T-cell (primary cell): ENCODE data around the gene NR2C2. TPM values are rescaled to one million over a fixed set of nuclear protein-coding genes. Genes with fewer than 3 reads are reported as not detected.

ENCODE experiments used
- ATAC-seq, 4 experiments: fragments of 200-7000 bp in 3 of 4; fragments of 150-1000 bp in 1 of 4; cut with Tn5 transposase; replicated peaks in 1 of 4; 1 replicate in 3 of 4; 2 replicates in 1 of 4; pipeline ENCODE4 v1.10.0; 2021; ENCODE audit warnings: moderate library complexity in 3 of 4, mild to moderate bottlenecking in 2 of 4, moderate number of reproducible peaks in 1 of 4
- CTCF ChIA-PET, 2 donors: fragments of 300-600 bp; sonication (Branson Sonifier 250); formaldehyde crosslinking; loops; one replicate each; lab custom pipeline; 2022; ENCODE audit warnings: antibody characterized with exemption in 2 of 2; lab: Charles Lee
- POLR2A ChIA-PET, 2 donors: fragments of 300-600 bp; sonication (Branson Sonifier 250); formaldehyde crosslinking; loops; one replicate each; lab custom pipeline; 2022; ENCODE audit warnings: antibody characterized with exemption in 2 of 2; lab: Charles Lee
- DNase-seq, 35 experiments: peaks; one replicate each; pipeline versions ENCODE4 v3.0.0 to v3.0.0-alpha.2; 2013 to 2023
- H3K27ac ChIP-seq: one replicate; pipeline ENCODE4 v1.5.1; 2013; ENCODE audit warnings: low read length
- H3K27me3 ChIP-seq, 2 experiments: replicated peaks in 1 of 2; 1 replicate in 1 of 2; 2 replicates in 1 of 2; pipeline versions ENCODE4 v1.6.1 to v1.7.0; 2013; ENCODE audit warnings: low read length in 1 of 2, mixed read lengths in 1 of 2; ENCODE audit not compliant: control insufficient read depth in 2 of 2, insufficient read depth in 2 of 2; ENCODE audit errors: extremely low read depth in 1 of 2
- H3K36me3 ChIP-seq, 2 donors: 1 replicate in 1 of 2; 2 replicates in 1 of 2; pipeline versions ENCODE4 v1.6.1 to v1.7.0; 2013; ENCODE audit warnings: low read length in 1 of 2; ENCODE audit not compliant: control insufficient read depth in 2 of 2, insufficient read depth in 1 of 2; ENCODE audit errors: extremely low read depth in 1 of 2
- H3K4me1 ChIP-seq, 2 experiments: 1 replicate in 1 of 2; 2 replicates in 1 of 2; pipeline versions ENCODE4 v1.6.1 to v1.7.0; 2013; ENCODE audit warnings: low read length in 2 of 2, mixed read lengths in 1 of 2; ENCODE audit not compliant: insufficient read depth in 2 of 2, control insufficient read depth in 1 of 2; ENCODE audit errors: extremely low read depth in 1 of 2
- H3K4me3 ChIP-seq, 2 donors: 1 replicate in 1 of 2; 2 replicates in 1 of 2; pipeline versions ENCODE4 v1.5.1 to v1.7.0; 2013; ENCODE audit warnings: mild to moderate bottlenecking in 2 of 2, low read length in 1 of 2, moderate library complexity in 1 of 2; ENCODE audit not compliant: control insufficient read depth in 1 of 2; ENCODE audit errors: extremely low read depth in 1 of 2
- H3K9me3 ChIP-seq: 2 replicates; pipeline ENCODE4 v1.7.0; 2013
- H3K27ac Mint-ChIP-seq, 2 donors: one replicate each; pipeline ENCODE4 v1.8.0; 2020 to 2021; ENCODE audit warnings: mild to moderate bottlenecking in 2 of 2, mixed read lengths in 2 of 2
- H3K27me3 Mint-ChIP-seq, 2 donors: one replicate each; pipeline ENCODE4 v1.8.0; 2021 to 2022; ENCODE audit warnings: mixed read lengths in 2 of 2
- H3K36me3 Mint-ChIP-seq: one replicate; pipeline ENCODE4 v1.8.0; 2021; ENCODE audit warnings: mixed read lengths
- H3K4me1 Mint-ChIP-seq, 3 donors: one replicate each; pipeline ENCODE4 v1.8.0; 2020 to 2022; ENCODE audit warnings: mixed read lengths in 3 of 3, mild to moderate bottlenecking in 1 of 3
- H3K4me3 Mint-ChIP-seq, 3 donors: one replicate each; pipeline ENCODE4 v1.8.0; 2020 to 2022; ENCODE audit warnings: mild to moderate bottlenecking in 3 of 3, mixed read lengths in 3 of 3, moderate library complexity in 3 of 3
- H3K9me3 Mint-ChIP-seq, 3 donors: one replicate each; pipeline ENCODE4 v1.8.0; 2020 to 2022; ENCODE audit warnings: mixed read lengths in 3 of 3
- WGBS: methylation state at CpG from one replicate; pipeline ENCODE4 v1.1.5; 2013; ENCODE audit warnings: missing lambda C conversion rate; ENCODE audit not compliant: insufficient coverage; 5-methylcytosine and 5-hydroxymethylcytosine counted together
- total RNA-seq, 35 experiments: library from RNA in 6 of 35; stranded (reverse) in 6 of 35; fragments of 120-200 nt in 1 of 35; gene quantifications; one replicate each; pipeline versions ENCODE4 v1.2.1 to v1.2.4 and lab custom pipeline; 2013 to 2026

Gene NR2C2
- total RNA-seq = 10 to 100 TPM; 54.9 to 93.1 (median 85.2) TPM
- total RNA-seq (2013) = 51.5 TPM
- 50.3 to 274 (median 87.8) reads per million in 29 experiments for total RNA-seq (lab: John Stamatoyannopoulos, UW)

- H3K4me1 Mint-ChIP-seq = peaks cover 49 to 64% (median 60%) of the 10 kb centered on the region in 3 donors
- H3K4me1 ChIP-seq = peaks cover 15 to 26% of the 10 kb centered on the region in 2 experiments
- no peaks in the 10 kb centered on the region for H3K9me3 Mint-ChIP-seq
- peak; percentile 75 to 93 (median 87) for DNase-seq
- WGBS = under 1% methylated on average over 102 of the region's 108 CpGs
- POLR2A ChIA-PET = interaction anchor here in 1 of 2 donors (1.2 to 1.9 kb wide), 2 partner anchors 152 to 296 kb away, joined by 3 to 13 read pairs; partner anchors contain the start of genes CCDC174 and RBSN
- no peaks in the 10 kb centered on the region for H3K27me3 ChIP-seq
- peak within 1 kb of the TSS; percentile 100 for H3K27ac Mint-ChIP-seq
- CTCF ChIA-PET = interaction anchor here in 1 of 2 donors (0.7 to 1.0 kb wide), 2 partner anchors 26 to 1947 kb away, joined by 3 read pairs; no protein-coding TSS in a partner anchor
- no peaks in the 10 kb centered on the region for H3K27me3 Mint-ChIP-seq
- H3K36me3 Mint-ChIP-seq = peaks cover 19% of the 10 kb centered on the region
- H3K4me3 ChIP-seq = peak within 1 kb of the TSS; percentile 79 to 96
- H3K27ac ChIP-seq = peak within 1 kb of the TSS; percentile 96
- peaks cover 10 to 27% of the 10 kb centered on the region in 2 donors for H3K36me3 ChIP-seq
- no peaks in the 10 kb centered on the region for H3K9me3 ChIP-seq
- peak within 1 kb of the TSS; percentile 95 to 100 (median 98) for H3K4me3 Mint-ChIP-seq
- ATAC-seq = peak; percentile 72 to 78 (median 74)
These were observed at the start of gene NR2C2 for GRCh38 chr3:14947100-14947885. Gene NR2C2, plus strand, starts transcription at chr3:14947583. Its CDS starts 56,332 bp downstream, at chr3:15003915.

- 19% methylated on average over 7 of the region's 7 CpGs for WGBS
- Mint-ChIP-seq H3K27me3 (peaks cover 7 to 13% of the 10 kb centered on the region in 2 donors), H3K4me3 (no peak overlapping the region), H3K27ac (peak overlapping the region in 1 of 2 donors; percentile 4), H3K36me3 (no peaks in the 10 kb centered on the region), H3K4me1 (peaks cover 0 to 17% (median 5%) of the 10 kb centered on the region in 3 donors), H3K9me3 (no peaks in the 10 kb centered on the region)
- H3K9me3 ChIP-seq = no peaks in the 10 kb centered on the region
- H3K27me3 ChIP-seq = peaks cover 0 to 34% of the 10 kb centered on the region in 2 experiments
- H3K36me3 ChIP-seq = no peaks in the 10 kb centered on the region
- ChIA-PET CTCF (no interaction called here), POLR2A (interaction anchor here in 1 of 2 donors (0.6 kb wide), 1 partner anchor 13 kb away, joined by 3 read pairs; no protein-coding TSS in a partner anchor)
- DNase-seq = no peak
- H3K4me1 ChIP-seq = no peaks in the 10 kb centered on the region
- no peak overlapping the region for H3K27ac ChIP-seq
- no peak overlapping the region for H3K4me3 ChIP-seq
- no peak for ATAC-seq
These were observed 48.5 kb upstream of the NR2C2 start for GRCh38 chr3:14898929-14899328.

- Mint-ChIP-seq H3K4me3 (no peak overlapping the region), H3K36me3 (peaks cover 2% of the 10 kb centered on the region), H3K27me3 (peaks cover 7 to 9% of the 10 kb centered on the region in 2 donors), H3K4me1 (peaks cover 0 to 14% (median 5%) of the 10 kb centered on the region in 3 donors), H3K27ac (no peak overlapping the region), H3K9me3 (peaks cover 2% of the 10 kb centered on the region in 3 donors)
- ChIA-PET POLR2A (no interaction called here), CTCF (no interaction called here)
- no peak overlapping the region for H3K4me3 ChIP-seq
- no peaks in the 10 kb centered on the region for H3K36me3 ChIP-seq
- WGBS = 100% methylated on average over 7 of the region's 9 CpGs
- H3K27ac ChIP-seq = no peak overlapping the region
- no peak for ATAC-seq
- H3K9me3 ChIP-seq = no peaks in the 10 kb centered on the region
- DNase-seq = no peak
- peaks cover 0 to 34% of the 10 kb centered on the region in 2 experiments for H3K27me3 ChIP-seq
- no peaks in the 10 kb centered on the region for H3K4me1 ChIP-seq
These were observed 47.3 kb upstream of the NR2C2 start for GRCh38 chr3:14899993-14900618.

GRCh38 chr3:14900881-14901873, 46.2 kb upstream of the NR2C2 start:
- Mint-ChIP-seq H3K27me3 (peaks cover 7 to 10% of the 10 kb centered on the region in 2 donors), H3K4me1 (peaks cover 0 to 12% (median 5%) of the 10 kb centered on the region in 3 donors), H3K27ac (no peak overlapping the region), H3K36me3 (peaks cover 7% of the 10 kb centered on the region), H3K9me3 (peaks cover 8 to 11% (median 9%) of the 10 kb centered on the region in 3 donors), H3K4me3 (no peak overlapping the region)
- Histone ChIP-seq H3K27ac (no peak overlapping the region), H3K27me3 (peaks cover 0 to 38% of the 10 kb centered on the region in 2 experiments), H3K4me1 (no peaks in the 10 kb centered on the region), H3K36me3 (no peaks in the 10 kb centered on the region), H3K4me3 (no peak overlapping the region), H3K9me3 (no peaks in the 10 kb centered on the region)
- WGBS = 62% methylated on average over 13 of the region's 15 CpGs
- ChIA-PET POLR2A (no interaction called here), CTCF (no interaction called here)
- ATAC-seq (no peak), DNase-seq (no peak)

GRCh38 chr3:14902719-14903118, 44.7 kb upstream of the NR2C2 start:
- ChIA-PET POLR2A (no interaction called here), CTCF (interaction anchor here in 1 of 2 donors (0.6 kb wide), 1 partner anchor 15 kb away, joined by 4 read pairs; no protein-coding TSS in a partner anchor)
- DNase-seq (no peak), ATAC-seq (no peak)
- Histone ChIP-seq H3K4me1 (no peaks in the 10 kb centered on the region), H3K36me3 (no peaks in the 10 kb centered on the region), H3K27ac (no peak overlapping the region), H3K4me3 (no peak overlapping the region), H3K27me3 (peaks cover 0 to 46% of the 10 kb centered on the region in 2 experiments), H3K9me3 (no peaks in the 10 kb centered on the region)
- H3K27me3 Mint-ChIP-seq = peaks cover 7 to 9% of the 10 kb centered on the region in 2 donors
- H3K36me3 Mint-ChIP-seq = peaks cover 7% of the 10 kb centered on the region
- no peak overlapping the region for H3K4me3 Mint-ChIP-seq
- WGBS = 89% methylated on average over 6 of the region's 7 CpGs
- no peak overlapping the region for H3K27ac Mint-ChIP-seq
- H3K9me3 Mint-ChIP-seq = peaks cover 8 to 11% (median 9%) of the 10 kb centered on the region in 3 donors
- H3K4me1 Mint-ChIP-seq = peaks cover 0 to 12% (median 5%) of the 10 kb centered on the region in 3 donors
